K562 (cell line): ENCODE measurements around the gene IMPA2. TPM values are rescaled to one million over a fixed set of nuclear protein-coding genes. Genes with fewer than 3 reads are reported as not detected.

ENCODE experiments used
- ATF1 ChIP-seq, 2 experiments: fragments of 450-650 bp in 1 of 2; IDR thresholded peaks; 2 replicates each; pipeline ENCODE4 v1.6.1; 2016; ENCODE audit warnings: missing compliant biosample characterization in 1 of 2, missing genetic modification characterization in 1 of 2
- CREB3 ChIP-seq: fragments of 450-650 bp; conservative IDR thresholded peaks from 2 replicates; pipeline ENCODE4 v1.6.1; 2016; ENCODE audit warnings: missing genetic modification characterization, low read depth, mild to moderate bottlenecking, missing compliant biosample characterization, moderate library complexity
- ETV6 ChIP-seq, 3 experiments: fragments of 150-350 bp in 1 of 3; sonication (generic) in 1 of 3; formaldehyde crosslinking in 1 of 3; IDR thresholded peaks; 2 replicates each; pipeline versions ENCODE4 v1.6.1 to v1.8.0; 2014 to 2022; ENCODE audit warnings: borderline replicate concordance in 2 of 3, low read depth in 2 of 3, antibody characterized with exemption in 1 of 3, low read length in 1 of 3, mild to moderate bottlenecking in 1 of 3, missing genetic modification reagents in 1 of 3
- HDAC6 ChIP-seq: IDR thresholded peaks from 2 replicates; pipeline ENCODE4 v1.6.1; 2012; ENCODE audit warnings: low read depth, mild to moderate bottlenecking, control low read depth, inconsistent platforms, low read length, moderate library complexity
- HNRNPLL ChIP-seq: fragments of 200-400 bp; formaldehyde crosslinking; IDR thresholded peaks from 2 replicates; pipeline ENCODE4 v1.6.1; 2017; ENCODE audit warnings: low read length, low read depth, mild to moderate bottlenecking; ENCODE audit not compliant: poor library complexity, severe bottlenecking
- KDM4B ChIP-seq, 2 experiments: fragments of 450-650 bp in 1 of 2; sonication (generic) in 1 of 2; IDR thresholded peaks; 2 replicates each; pipeline ENCODE4 v1.6.1; 2016 to 2017; ENCODE audit warnings: borderline replicate concordance in 2 of 2, antibody characterized with exemption in 1 of 2, low read depth in 1 of 2, mild to moderate bottlenecking in 1 of 2
- MYC ChIP-seq, 2 experiments: fragments of 250-450 bp in 1 of 2; sonication (Bioruptor Pico) in 1 of 2; IDR thresholded peaks; 2 replicates each; pipeline versions ENCODE4 v1.5.1 to v1.6.1; 2012 to 2021; ENCODE audit warnings: low read depth in 2 of 2, borderline replicate concordance in 1 of 2, improper control_type of control experiment in 1 of 2, low read length in 1 of 2, mild to moderate bottlenecking in 1 of 2, moderate library complexity in 1 of 2
- NCOA4 ChIP-seq: fragments of 450-650 bp; IDR thresholded peaks from 2 replicates; pipeline ENCODE4 v1.6.1; 2018; ENCODE audit warnings: mild to moderate bottlenecking; ENCODE audit not compliant: partially characterized antibody
- SFPQ ChIP-seq: fragments of 200-400 bp; formaldehyde crosslinking; IDR thresholded peaks from 2 replicates; pipeline ENCODE4 v1.6.1; 2017; ENCODE audit warnings: mild to moderate bottlenecking, low read depth, low read length, moderate library complexity
- WHSC1 ChIP-seq: IDR thresholded peaks from one replicate; pipeline ENCODE4 v1.6.1; 2012; ENCODE audit warnings: low read length, control low read depth, inconsistent platforms
- polyA plus RNA-seq, 8 experiments: library from polyadenylated mRNA; depleted of rRNA in 4 of 8; stranded (reverse) in 5 of 8; unstranded in 3 of 8; fragments of >200 nt; fragmentation: Nextera tagmentation in 2 of 8; fragmentation: Illumina TruSeq in 1 of 8; extraction: Ambion mirVana in 2 of 8; extraction: Trizol in 1 of 8; gene quantifications; 2 replicates each; pipeline versions ENCODE4 v1.2.1 to v1.2.3, GENCODE V29; 2011 to 2014; ENCODE audit warnings: inconsistent platforms in 1 of 8, missing spikeins in 1 of 8
- total RNA-seq, 7 experiments: library from RNA; depleted of rRNA in 6 of 7; stranded (reverse); fragments of >200 nt in 6 of 7; fragmentation: Illumina TruSeq in 2 of 7; extraction: Trizol in 2 of 7; gene quantifications; 2 replicates each; pipeline versions ENCODE4 v1.2.1 to v1.2.3, GENCODE V29; 2011 to 2021; ENCODE audit warnings: low replicate concordance in 1 of 7
- TF ChIP-seq, protein P1 (sequence below): fragments of 250-450 bp; sonication (Bioruptor Pico); IDR thresholded peaks from 2 replicates; pipeline ENCODE4 v1.8.0; 2021; ENCODE audit warnings: moderate library complexity, mild to moderate bottlenecking, inconsistent platforms

Gene IMPA2
- total and polyA plus RNA-seq, 9 of the 15 experiments (the other 6 are each of a cell fraction or from before 2014, with no cell fraction given): 0.62 to 11.3 (median 5.7) TPM

GRCh38 chr18:12067671-12068070, 86.4 kb downstream of the IMPA2 start (continued):
- TF ChIP-seq MYC (IDR thresholded peaks at IDR 0.05; ENCODE audit: low read depth, low read length) (no peak), MYC (CRISPR knock-in tag; IDR thresholded peaks at IDR 0.05; ENCODE audit: borderline replicate concordance, low read depth) (no peak), HDAC6 (no peak), HNRNPLL (no peak), NCOA4 (no peak), SFPQ (no peak), WHSC1 (no peak), ATF1 (CRISPR knock-in tag; IDR thresholded peaks at IDR 0.05) (no peak), ATF1 (tag; IDR thresholded peaks at IDR 0.05) (no peak), CREB3 (tag) (no peak), ETV6 (IDR thresholded peaks at IDR 0.05; ENCODE audit: borderline replicate concordance in 1 of 2, low read depth in 2 of 2, low read length in 1 of 2) (no peak), ETV6 (CRISPR knock-in tag; IDR thresholded peaks at IDR 0.05; ENCODE audit: borderline replicate concordance) (no peak), KDM4B (IDR thresholded peaks at IDR 0.05; ENCODE audit: borderline replicate concordance in 2 of 2, low read depth in 1 of 2) (no peak)
- TF ChIP-seq, protein P1, sequence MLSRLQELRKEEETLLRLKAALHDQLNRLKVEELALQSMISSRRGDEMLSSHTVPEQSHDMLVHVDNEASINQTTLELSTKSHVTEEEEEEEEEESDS (CRISPR knock-in tag): no peak
